HepG2 (cell line): Measurements from ENCODE around the gene PERP. TPM values are rescaled to one million over a fixed set of nuclear protein-coding genes. Genes with fewer than 3 reads are reported as not detected.

Experiments
- AGO2 ChIP-seq: fragments of 200-400 bp; formaldehyde crosslinking; optimal IDR thresholded peaks from 2 replicates; pipeline ENCODE3; 2017; ENCODE audit warnings: mild to moderate bottlenecking, low read depth, low read length, moderate library complexity
- HOXA9 ChIP-seq: sonication (generic); formaldehyde crosslinking; IDR thresholded peaks from 2 replicates; pipeline ENCODE4 v1.8.1; 2022; ENCODE audit warnings: missing genetic modification reagents, mild to moderate bottlenecking, moderate library complexity, borderline replicate concordance
- KLF6 ChIP-seq: IDR thresholded peaks from 2 replicates; pipeline ENCODE4 v1.8.0; 2016; ENCODE audit warnings: missing biosample characterization, missing genetic modification reagents
- MED1 ChIP-seq: sonication (generic); formaldehyde crosslinking; IDR thresholded peaks from 2 replicates; pipeline ENCODE4 v1.4.0; 2020; ENCODE audit warnings: missing genetic modification reagents
- NCOR1 ChIP-seq: fragments of 200-600 bp; sonication (generic); IDR thresholded peaks from 2 replicates; pipeline ENCODE4 v1.7.0; 2017; ENCODE audit warnings: antibody characterized with exemption, low read length, borderline replicate concordance
- PAX8 ChIP-seq: sonication (generic); formaldehyde crosslinking; IDR thresholded peaks from 2 replicates; pipeline ENCODE4 v1.8.0; 2022; ENCODE audit warnings: mild to moderate bottlenecking, missing genetic modification reagents, borderline replicate concordance
- SP4 ChIP-seq: sonication (generic); formaldehyde crosslinking; IDR thresholded peaks from 2 replicates; pipeline ENCODE4 v1.8.1; 2023; ENCODE audit warnings: mild to moderate bottlenecking, missing genetic modification reagents
- STAG1 ChIP-seq: sonication (generic); formaldehyde crosslinking; IDR thresholded peaks from 2 replicates; pipeline ENCODE4 v1.4.0; 2020; ENCODE audit warnings: missing genetic modification reagents
- ZMYM2 ChIP-seq: sonication (generic); formaldehyde crosslinking; IDR thresholded peaks from 2 replicates; pipeline ENCODE4 v1.8.0; 2022; ENCODE audit warnings: mild to moderate bottlenecking, missing genetic modification reagents
- ZNF550 ChIP-seq: sonication (generic); formaldehyde crosslinking; IDR thresholded peaks from 2 replicates; pipeline ENCODE4 v1.4.0; 2020; ENCODE audit warnings: mild to moderate bottlenecking, missing genetic modification reagents, borderline replicate concordance
- ZNF562 ChIP-seq: sonication (generic); formaldehyde crosslinking; IDR thresholded peaks from 2 replicates; pipeline ENCODE4 v1.8.0; 2022; ENCODE audit warnings: missing genetic modification reagents, borderline replicate concordance
- ZNF605 ChIP-seq: sonication (generic); formaldehyde crosslinking; IDR thresholded peaks from 2 replicates; pipeline ENCODE4 v1.8.0; 2022; ENCODE audit warnings: mild to moderate bottlenecking, missing genetic modification reagents
- ZNF644 ChIP-seq: IDR thresholded peaks from 2 replicates; pipeline ENCODE4 v1.6.1; 2016; ENCODE audit warnings: low read depth
- ZNF646 ChIP-seq: sonication (generic); formaldehyde crosslinking; IDR thresholded peaks from 2 replicates; pipeline ENCODE4 v1.9.0; 2021; ENCODE audit warnings: mild to moderate bottlenecking, missing genetic modification reagents
- ZNF652 ChIP-seq: IDR thresholded peaks from 2 replicates; pipeline ENCODE4 v1.6.1; 2016; ENCODE audit warnings: low read depth, borderline replicate concordance
- ZNF660 ChIP-seq: sonication (generic); formaldehyde crosslinking; IDR thresholded peaks from 2 replicates; pipeline ENCODE4 v1.5.1; 2020; ENCODE audit warnings: mild to moderate bottlenecking, low read depth, missing genetic modification reagents, borderline replicate concordance
- ZSCAN31 ChIP-seq: sonication (generic); formaldehyde crosslinking; IDR thresholded peaks from 2 replicates; pipeline ENCODE4 v1.5.0; 2020; ENCODE audit warnings: low read depth, mild to moderate bottlenecking, missing genetic modification reagents
- polyA plus RNA-seq, 8 experiments: library from polyadenylated mRNA; depleted of rRNA in 3 of 8; stranded (reverse) in 7 of 8; unstranded in 1 of 8; fragments of >200 nt; fragmentation: Illumina TruSeq in 4 of 8; extraction: Trizol in 4 of 8; gene quantifications; 2 replicates each; pipeline versions ENCODE4 v1.2.1 to v1.2.3, GENCODE V29; 2011 to 2016; ENCODE audit warnings: low read depth in 4 of 8, missing spikeins in 1 of 8, mixed read lengths in 1 of 8; ENCODE audit not compliant: insufficient read depth in 1 of 8
- total RNA-seq, 5 experiments: library from RNA; depleted of rRNA; stranded (reverse); fragments of >200 nt; fragmentation: Illumina TruSeq; extraction: Trizol; gene quantifications; 2 replicates each; pipeline ENCODE4 v1.2.3, GENCODE V29; 2016; ENCODE audit warnings: low read depth in 1 of 5
- TF ChIP-seq, protein P1 (sequence below): sonication (generic); formaldehyde crosslinking; IDR thresholded peaks from 2 replicates; pipeline ENCODE4 v1.5.1; 2020; ENCODE audit warnings: mild to moderate bottlenecking, missing genetic modification reagents, borderline replicate concordance

PERP gene
- total and polyA plus RNA-seq, 2 of the 13 experiments (the other 11 are each of a cell fraction or from before 2014, with no cell fraction given): 26.0 to 53.0 TPM

DNA sequence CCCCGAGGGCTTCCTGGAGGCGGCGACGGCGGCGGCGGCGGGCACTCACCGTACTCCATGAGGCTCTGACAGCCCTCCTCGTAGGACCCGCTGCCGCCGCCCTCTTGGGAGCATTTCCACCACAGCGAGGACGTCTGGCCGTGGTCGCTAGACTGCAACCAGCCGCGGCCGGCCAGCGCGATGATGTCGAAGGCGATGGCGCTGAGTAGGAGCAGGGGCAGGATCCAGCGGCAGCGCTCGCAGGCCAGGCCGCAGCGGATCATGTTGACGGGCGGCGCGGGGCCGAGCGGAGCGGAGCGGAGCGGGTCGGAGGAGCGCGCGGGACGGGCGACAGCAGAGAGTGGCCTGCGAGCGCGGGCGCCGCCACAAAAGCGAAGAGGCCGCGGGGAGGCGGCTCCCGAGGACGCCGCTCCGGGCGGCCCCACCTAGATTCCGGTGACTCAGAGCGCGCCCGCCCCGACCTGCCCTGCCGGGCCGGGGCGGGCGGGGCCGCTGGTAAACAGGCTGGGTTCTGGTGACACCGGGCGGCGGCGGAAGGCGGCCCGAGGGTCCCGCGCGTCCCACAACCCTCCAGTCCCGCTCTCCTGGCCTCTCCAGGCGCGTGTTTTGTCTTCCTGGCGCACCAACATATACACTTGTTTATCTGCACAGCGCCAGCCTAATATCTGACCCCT is at the start of gene PERP (continued):
- TF ChIP-seq, protein P1, sequence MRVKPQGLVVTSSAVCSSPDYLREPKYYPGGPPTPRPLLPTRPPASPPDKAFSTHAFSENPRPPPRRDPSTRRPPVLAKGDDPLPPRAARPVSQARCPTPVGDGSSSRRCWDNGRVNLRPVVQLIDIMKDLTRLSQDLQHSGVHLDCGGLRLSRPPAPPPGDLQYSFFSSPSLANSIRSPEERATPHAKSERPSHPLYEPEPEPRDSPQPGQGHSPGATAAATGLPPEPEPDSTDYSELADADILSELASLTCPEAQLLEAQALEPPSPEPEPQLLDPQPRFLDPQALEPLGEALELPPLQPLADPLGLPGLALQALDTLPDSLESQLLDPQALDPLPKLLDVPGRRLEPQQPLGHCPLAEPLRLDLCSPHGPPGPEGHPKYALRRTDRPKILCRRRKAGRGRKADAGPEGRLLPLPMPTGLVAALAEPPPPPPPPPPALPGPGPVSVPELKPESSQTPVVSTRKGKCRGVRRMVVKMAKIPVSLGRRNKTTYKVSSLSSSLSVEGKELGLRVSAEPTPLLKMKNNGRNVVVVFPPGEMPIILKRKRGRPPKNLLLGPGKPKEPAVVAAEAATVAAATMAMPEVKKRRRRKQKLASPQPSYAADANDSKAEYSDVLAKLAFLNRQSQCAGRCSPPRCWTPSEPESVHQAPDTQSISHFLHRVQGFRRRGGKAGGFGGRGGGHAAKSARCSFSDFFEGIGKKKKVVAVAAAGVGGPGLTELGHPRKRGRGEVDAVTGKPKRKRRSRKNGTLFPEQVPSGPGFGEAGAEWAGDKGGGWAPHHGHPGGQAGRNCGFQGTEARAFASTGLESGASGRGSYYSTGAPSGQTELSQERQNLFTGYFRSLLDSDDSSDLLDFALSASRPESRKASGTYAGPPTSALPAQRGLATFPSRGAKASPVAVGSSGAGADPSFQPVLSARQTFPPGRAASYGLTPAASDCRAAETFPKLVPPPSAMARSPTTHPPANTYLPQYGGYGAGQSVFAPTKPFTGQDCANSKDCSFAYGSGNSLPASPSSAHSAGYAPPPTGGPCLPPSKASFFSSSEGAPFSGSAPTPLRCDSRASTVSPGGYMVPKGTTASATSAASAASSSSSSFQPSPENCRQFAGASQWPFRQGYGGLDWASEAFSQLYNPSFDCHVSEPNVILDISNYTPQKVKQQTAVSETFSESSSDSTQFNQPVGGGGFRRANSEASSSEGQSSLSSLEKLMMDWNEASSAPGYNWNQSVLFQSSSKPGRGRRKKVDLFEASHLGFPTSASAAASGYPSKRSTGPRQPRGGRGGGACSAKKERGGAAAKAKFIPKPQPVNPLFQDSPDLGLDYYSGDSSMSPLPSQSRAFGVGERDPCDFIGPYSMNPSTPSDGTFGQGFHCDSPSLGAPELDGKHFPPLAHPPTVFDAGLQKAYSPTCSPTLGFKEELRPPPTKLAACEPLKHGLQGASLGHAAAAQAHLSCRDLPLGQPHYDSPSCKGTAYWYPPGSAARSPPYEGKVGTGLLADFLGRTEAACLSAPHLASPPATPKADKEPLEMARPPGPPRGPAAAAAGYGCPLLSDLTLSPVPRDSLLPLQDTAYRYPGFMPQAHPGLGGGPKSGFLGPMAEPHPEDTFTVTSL (CRISPR knock-in tag): no peak
- TF ChIP-seq NCOR1 (no peak), AGO2 (peak; percentile 92), ZNF646 (CRISPR knock-in tag) (peak; percentile 64; the same call in 1 of the 2 replicates), ZNF652 (CRISPR knock-in tag) (no peak), SP4 (peak; percentile 15), ZNF605 (CRISPR knock-in tag) (peak; percentile 58), ZMYM2 (0 out of 2 replicates have a peak, but pooled peaks have one; percentile 1), ZSCAN31 (CRISPR knock-in tag) (peak; percentile 97), ZNF660 (no peak), ZNF562 (CRISPR knock-in tag) (peak; percentile 24; the same call in 1 of the 2 replicates), KLF6 (CRISPR knock-in tag) (no peak; the same call in 1 of the 2 replicates), PAX8 (CRISPR knock-in tag) (peak; percentile 79; the same call in 1 of the 2 replicates), MED1 (CRISPR knock-in tag) (no peak), HOXA9 (CRISPR knock-in tag) (peak; percentile 79; the same call in 1 of the 2 replicates), ZNF550 (CRISPR knock-in tag) (no peak), STAG1 (peak; percentile 45), ZNF644 (no peak)
